Mesendoderm (in vitro differentiated cells): Measurements from ENCODE around the gene ADIG. TPM values are rescaled to one million over a fixed set of nuclear protein-coding genes. Genes with fewer than 3 reads are reported as not detected.

ENCODE experiments used
- DNase-seq: peaks from one replicate; pipeline ENCODE4 v3.0.0; 2013
- H2AK5ac ChIP-seq: 2 replicates; pipeline ENCODE4 v1.6.1; 2013; ENCODE audit warnings: low read length, inconsistent platforms
- H2BK120ac ChIP-seq: 2 replicates; pipeline ENCODE4 v1.6.1; 2013; ENCODE audit warnings: low read depth, mild to moderate bottlenecking, low read length, moderate library complexity, mixed read lengths
- H2BK15ac ChIP-seq: replicated peaks from 2 replicates; pipeline ENCODE4 v1.6.1; 2013; ENCODE audit warnings: low read depth, mild to moderate bottlenecking, moderate library complexity
- H2BK5ac ChIP-seq: 2 replicates; pipeline ENCODE4 v1.6.1; 2013; ENCODE audit warnings: low read length, inconsistent platforms
- H3K18ac ChIP-seq: 2 replicates; pipeline ENCODE4 v1.6.1; 2013; ENCODE audit warnings: mild to moderate bottlenecking, low read length, mixed read lengths
- H3K23ac ChIP-seq: one replicate; pipeline ENCODE4 v1.6.1; 2013; ENCODE audit warnings: low read length
- H3K27ac ChIP-seq: 2 replicates; pipeline ENCODE4 v1.5.1; 2013; ENCODE audit warnings: low read depth, mild to moderate bottlenecking, inconsistent platforms, low read length, moderate library complexity
- H3K27me3 ChIP-seq: 2 replicates; pipeline ENCODE4 v1.6.1; 2013; ENCODE audit warnings: low read length, control low read depth, mild to moderate bottlenecking, inconsistent platforms; ENCODE audit not compliant: insufficient read depth, poor library complexity
- H3K36me3 ChIP-seq: 2 replicates; pipeline ENCODE4 v1.6.1; 2013; ENCODE audit warnings: low read length, inconsistent platforms; ENCODE audit not compliant: control insufficient read depth, insufficient read depth
- H3K4ac ChIP-seq: one replicate; pipeline ENCODE4 v1.6.1; 2013; ENCODE audit warnings: low read depth, mild to moderate bottlenecking, low read length, moderate library complexity
- H3K4me1 ChIP-seq: 2 replicates; pipeline ENCODE4 v1.6.1; 2013; ENCODE audit warnings: low read depth, low read length, inconsistent platforms; ENCODE audit not compliant: control insufficient read depth
- H3K4me2 ChIP-seq: 2 replicates; pipeline ENCODE4 v1.6.1; 2013; ENCODE audit warnings: low read length
- H3K4me3 ChIP-seq: 2 replicates; pipeline ENCODE4 v1.5.1; 2013; ENCODE audit warnings: mild to moderate bottlenecking, low read length
- H3K56ac ChIP-seq: one replicate; pipeline ENCODE4 v1.6.1; 2013; ENCODE audit warnings: low read length
- H3K79me1 ChIP-seq: 2 replicates; pipeline ENCODE4 v1.6.1; 2013; ENCODE audit warnings: low read length, inconsistent platforms
- H3K79me2 ChIP-seq: 2 replicates; pipeline ENCODE4 v1.6.1; 2013; ENCODE audit warnings: mild to moderate bottlenecking, low read length; ENCODE audit not compliant: control insufficient read depth, insufficient read depth
- H3K9ac ChIP-seq: 2 replicates; pipeline ENCODE4 v1.6.1; 2013; ENCODE audit warnings: low read length, inconsistent platforms
- H4K5ac ChIP-seq: one replicate; pipeline ENCODE4 v1.6.1; 2013; ENCODE audit warnings: low read length
- H4K8ac ChIP-seq: one replicate; pipeline ENCODE4 v1.6.1; 2013; ENCODE audit warnings: low read depth, mild to moderate bottlenecking, control low read depth, low read length, moderate library complexity
- WGBS: extraction: QIAGEN DNeasy Blood & Tissue Kit; methylation state at CpG from one replicate; pipeline ENCODE4 v1.1.7; 2013; ENCODE audit warnings: low lambda C conversion rate, missing lambda C conversion rate; ENCODE audit not compliant: insufficient coverage; ENCODE audit errors: extremely low coverage; 5-methylcytosine and 5-hydroxymethylcytosine counted together
- polyA plus RNA-seq, 2 experiments: library from polyadenylated mRNA; stranded (reverse); fragments of 200-250 nt; gene quantifications; one replicate each; pipeline ENCODE4 v1.2.3, GENCODE V29; 2013

ADIG gene
- polyA plus RNA-seq (2013, experiment 1 of 2), result not detected
- not detected for polyA plus RNA-seq (2013, experiment 2 of 2)

GRCh38 chr20:38581013-38581412 lies at the start of gene ADIG:
ADIG (plus strand) TSS chr20:38581197; CDS start chr20:38581251, 54 bp downstream.
- no peak within 1 kb of the TSS for H3K4me3 ChIP-seq
- no peaks in the 10 kb centered on the region for H3K79me2 ChIP-seq
- no peak within 1 kb of the TSS for H2BK5ac ChIP-seq
- H3K4ac ChIP-seq, result no peak within 1 kb of the TSS
- H4K8ac ChIP-seq, result no peak within 1 kb of the TSS
- no peak within 1 kb of the TSS for H3K23ac ChIP-seq
- H3K4me1 ChIP-seq, result peaks cover 4% of the 10 kb centered on the region
- no peak within 1 kb of the TSS for H2BK15ac ChIP-seq
- no peak within 1 kb of the TSS for H3K4me2 ChIP-seq
- no CpG with 5 or more reads among the region's 5 CpGs for whole genome bisulfite sequencing
- no peak within 1 kb of the TSS for H4K5ac ChIP-seq
- no peak within 1 kb of the TSS for H2BK120ac ChIP-seq
- H3K18ac ChIP-seq, result peak within 1 kb of the TSS; percentile 1
- no peaks in the 10 kb centered on the region for H3K27me3 ChIP-seq
- H2AK5ac ChIP-seq, result peak within 1 kb of the TSS; percentile 81
- H3K56ac ChIP-seq, result peak within 1 kb of the TSS; percentile 46
- DNase-seq, result no peak
- no peak within 1 kb of the TSS for H3K27ac ChIP-seq
- no peaks in the 10 kb centered on the region for H3K36me3 ChIP-seq
- H3K9ac ChIP-seq, result no peak within 1 kb of the TSS
- no peaks in the 10 kb centered on the region for H3K79me1 ChIP-seq

DNA sequence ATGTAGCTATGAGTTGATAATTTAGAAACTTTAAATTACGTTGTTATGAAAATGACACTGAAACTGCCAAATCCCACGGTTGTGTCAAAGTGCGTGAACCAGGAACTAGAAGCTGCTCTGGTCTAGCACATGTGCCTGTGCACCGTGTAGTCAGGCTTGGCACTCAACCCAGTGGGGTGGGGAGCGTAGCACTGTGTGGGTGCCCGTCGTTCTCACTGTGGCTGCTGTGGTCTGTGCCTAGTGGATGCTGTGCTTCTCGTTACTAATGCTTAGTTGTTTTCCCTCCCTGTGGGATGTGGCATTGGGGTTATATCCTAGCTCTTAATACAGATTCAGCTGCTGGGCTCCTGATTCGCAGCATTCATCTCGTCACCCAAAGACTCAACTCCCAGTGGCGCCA lies 46.2 kb upstream of the ADIG start:
- Histone ChIP-seq H3K4me2 (no peak overlapping the region), H3K23ac (no peak overlapping the region), H3K4me3 (no peak overlapping the region), H3K56ac (no peak overlapping the region), H3K4ac (no peak overlapping the region), H3K79me1 (no peaks in the 10 kb centered on the region), H2BK120ac (no peak overlapping the region), H4K8ac (no peak overlapping the region), H3K27me3 (no peaks in the 10 kb centered on the region), H2BK5ac (no peak overlapping the region), H3K18ac (no peak overlapping the region), H2BK15ac (no peak overlapping the region), H3K4me1 (no peaks in the 10 kb centered on the region), H3K27ac (no peak overlapping the region), H3K36me3 (peaks cover 9% of the 10 kb centered on the region), H2AK5ac (no peak overlapping the region), H3K79me2 (no peaks in the 10 kb centered on the region), H4K5ac (no peak overlapping the region), H3K9ac (no peak overlapping the region)
- no CpG with 5 or more reads among the region's 11 CpGs for WGBS
- DNase-seq, result no peak

GRCh38 chr20:38536310-38536709 lies 44.7 kb upstream of the ADIG start:
- Histone ChIP-seq H3K23ac (no peak overlapping the region), H3K79me1 (no peaks in the 10 kb centered on the region), H3K36me3 (peaks cover 9% of the 10 kb centered on the region), H4K8ac (no peak overlapping the region), H3K4me1 (no peaks in the 10 kb centered on the region), H3K56ac (no peak overlapping the region), H3K79me2 (no peaks in the 10 kb centered on the region), H3K4me2 (no peak overlapping the region), H3K9ac (no peak overlapping the region), H2BK15ac (no peak overlapping the region), H3K27ac (no peak overlapping the region), H3K18ac (no peak overlapping the region), H2BK5ac (no peak overlapping the region), H3K27me3 (no peaks in the 10 kb centered on the region), H3K4me3 (no peak overlapping the region), H2BK120ac (no peak overlapping the region), H2AK5ac (no peak overlapping the region), H4K5ac (no peak overlapping the region), H3K4ac (no peak overlapping the region)
- WGBS, result no CpG with 5 or more reads among the region's 2 CpGs
- DNase-seq, result no peak

DNA sequence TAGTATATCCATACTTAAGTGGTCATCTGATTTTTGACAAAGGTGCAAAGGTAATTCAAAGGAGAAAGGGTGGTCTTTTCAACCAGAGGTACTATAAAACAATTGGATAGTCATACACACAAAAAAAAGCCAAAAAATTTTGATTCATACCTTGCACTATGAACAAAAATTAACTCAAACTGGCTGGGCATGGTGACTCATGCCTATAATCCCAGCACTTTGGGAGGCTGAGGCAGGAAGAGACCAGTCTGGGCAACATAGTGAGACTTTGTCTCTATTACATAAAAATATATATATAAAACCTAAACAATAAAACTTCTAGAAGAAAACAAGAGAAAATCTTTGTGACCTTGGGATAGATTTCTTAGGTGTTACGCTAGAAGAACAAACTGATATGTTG lies 43.8 kb upstream of the ADIG start:
- Histone ChIP-seq H3K18ac (no peak overlapping the region), H3K79me1 (no peaks in the 10 kb centered on the region), H3K79me2 (no peaks in the 10 kb centered on the region), H4K5ac (no peak overlapping the region), H2BK120ac (no peak overlapping the region), H3K27ac (no peak overlapping the region), H3K4me1 (no peaks in the 10 kb centered on the region), H3K4me3 (no peak overlapping the region), H3K27me3 (no peaks in the 10 kb centered on the region), H2BK15ac (no peak overlapping the region), H2BK5ac (no peak overlapping the region), H2AK5ac (no peak overlapping the region), H4K8ac (no peak overlapping the region), H3K4ac (no peak overlapping the region), H3K4me2 (no peak overlapping the region), H3K36me3 (peaks cover 9% of the 10 kb centered on the region), H3K56ac (no peak overlapping the region), H3K9ac (no peak overlapping the region), H3K23ac (no peak overlapping the region)
- no peak for DNase-seq
- WGBS, result no CpG with 5 or more reads among the region's 1 CpG

DNA sequence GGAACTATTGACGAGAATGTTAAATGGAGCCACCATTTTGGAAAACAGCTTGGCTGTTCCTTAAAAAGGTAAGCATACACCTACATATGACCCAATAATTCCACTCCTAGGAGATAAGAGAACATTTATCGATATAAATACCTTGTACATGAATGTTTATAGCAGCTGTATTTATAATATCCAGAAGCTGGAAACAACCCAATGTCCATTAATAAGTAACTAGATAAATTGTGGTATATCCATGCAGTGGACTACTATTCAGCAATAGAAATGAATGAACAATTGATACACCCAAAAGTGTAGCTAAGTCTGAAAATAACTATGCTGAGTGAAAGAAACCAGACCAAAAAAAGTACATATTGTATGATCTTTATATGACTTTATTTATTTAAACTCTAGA lies 42.2 kb upstream of the ADIG start:
- Histone ChIP-seq H3K56ac (no peak overlapping the region), H3K18ac (no peak overlapping the region), H4K8ac (no peak overlapping the region), H3K79me1 (no peaks in the 10 kb centered on the region), H3K23ac (no peak overlapping the region), H2AK5ac (no peak overlapping the region), H3K27ac (no peak overlapping the region), H3K79me2 (no peaks in the 10 kb centered on the region), H3K9ac (no peak overlapping the region), H2BK15ac (no peak overlapping the region), H2BK120ac (no peak overlapping the region), H3K4me1 (no peaks in the 10 kb centered on the region), H3K4ac (no peak overlapping the region), H3K4me2 (no peak overlapping the region), H4K5ac (no peak overlapping the region), H3K4me3 (no peak overlapping the region), H2BK5ac (no peak overlapping the region), H3K36me3 (peaks cover 9% of the 10 kb centered on the region), H3K27me3 (no peaks in the 10 kb centered on the region)
- no peak for DNase-seq
- WGBS, result no CpG with 5 or more reads among the region's 2 CpGs
